HG03280 (cell line): ENCODE measurements around the gene TAF1L.

Experiments used
- ATAC-seq: cut with Tn5 transposase; IDR thresholded peaks from one replicate; pipeline ENCODE4 v1.9.1; 2021; ENCODE audit warnings: mild to moderate bottlenecking, moderate library complexity; ENCODE audit not compliant: unreplicated experiment

TAF1L gene

DNA sequence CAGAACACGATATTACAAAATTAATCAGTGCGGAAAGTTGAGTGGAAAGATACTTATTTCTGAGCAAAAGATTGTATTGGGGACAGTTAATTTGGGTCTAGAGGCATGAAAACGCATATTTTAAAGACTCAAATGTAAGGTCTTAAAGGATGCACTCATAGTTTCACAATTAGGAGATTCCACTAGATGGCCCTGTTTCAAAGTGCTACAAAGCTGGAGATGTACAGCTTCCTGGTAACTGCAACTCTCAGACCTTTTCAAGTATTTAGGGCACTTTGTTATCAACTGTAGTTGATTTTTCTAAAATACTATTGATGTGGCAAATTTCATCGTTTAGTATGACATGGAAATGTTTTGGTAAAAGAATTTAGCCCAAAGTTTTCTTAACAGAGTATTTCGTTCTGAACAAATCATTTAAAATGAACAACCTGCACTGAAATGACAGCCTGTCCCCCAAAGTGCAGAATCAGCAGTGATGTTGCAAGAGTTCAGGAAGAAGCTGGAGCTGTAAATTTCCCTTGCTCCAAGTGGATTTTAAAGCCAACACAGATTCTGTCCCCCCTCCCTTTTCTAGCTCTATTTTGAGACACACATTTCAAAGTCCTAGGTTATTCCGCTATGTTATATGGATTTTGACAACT is 46.3 kb downstream of the TAF1L start:
- ATAC-seq = no peak

DNA sequence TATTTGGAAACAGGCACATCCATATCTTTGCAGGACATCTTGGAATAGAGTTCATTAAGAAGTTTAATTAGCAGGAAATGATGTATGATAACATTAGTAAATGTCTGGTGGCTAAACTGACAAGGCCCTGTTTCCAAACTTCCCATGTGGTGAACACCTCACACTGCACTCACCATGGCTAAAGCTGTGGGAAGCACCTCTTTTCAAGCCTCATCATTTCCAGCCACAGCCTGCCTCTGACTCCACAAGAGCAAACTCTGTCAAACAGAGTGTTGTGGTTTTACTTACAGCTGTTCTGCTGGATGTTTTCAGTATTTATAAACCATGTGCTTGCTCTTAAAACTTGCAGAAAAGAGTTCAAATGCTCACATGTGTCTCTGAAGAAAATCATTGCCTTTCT is 47.6 kb downstream of the TAF1L start:
- no peak for ATAC-seq

DNA sequence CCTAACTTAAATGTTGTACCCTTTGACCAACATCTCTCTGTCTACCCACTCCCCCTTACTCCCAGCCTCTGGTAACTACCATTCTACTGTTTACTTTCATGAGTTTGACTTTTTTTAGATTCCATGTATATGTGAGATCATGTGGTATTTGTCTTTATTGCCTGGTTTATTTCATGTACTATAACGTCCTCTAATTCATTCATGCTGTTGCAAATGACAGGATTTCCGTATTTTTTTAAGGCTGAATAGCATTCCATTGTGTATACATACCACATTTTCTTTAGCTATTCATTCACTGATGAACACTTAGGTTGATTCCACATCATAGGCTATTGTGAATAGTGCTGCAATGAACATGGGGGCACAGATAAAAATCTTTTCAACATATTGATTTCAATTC is 50.7 kb downstream of the TAF1L start:
- no peak for ATAC-seq

- peak; percentile 43 for ATAC-seq
Measured at GRCh38 chr9:32581512-32582143, 53.8 kb downstream of the TAF1L start.

DNA sequence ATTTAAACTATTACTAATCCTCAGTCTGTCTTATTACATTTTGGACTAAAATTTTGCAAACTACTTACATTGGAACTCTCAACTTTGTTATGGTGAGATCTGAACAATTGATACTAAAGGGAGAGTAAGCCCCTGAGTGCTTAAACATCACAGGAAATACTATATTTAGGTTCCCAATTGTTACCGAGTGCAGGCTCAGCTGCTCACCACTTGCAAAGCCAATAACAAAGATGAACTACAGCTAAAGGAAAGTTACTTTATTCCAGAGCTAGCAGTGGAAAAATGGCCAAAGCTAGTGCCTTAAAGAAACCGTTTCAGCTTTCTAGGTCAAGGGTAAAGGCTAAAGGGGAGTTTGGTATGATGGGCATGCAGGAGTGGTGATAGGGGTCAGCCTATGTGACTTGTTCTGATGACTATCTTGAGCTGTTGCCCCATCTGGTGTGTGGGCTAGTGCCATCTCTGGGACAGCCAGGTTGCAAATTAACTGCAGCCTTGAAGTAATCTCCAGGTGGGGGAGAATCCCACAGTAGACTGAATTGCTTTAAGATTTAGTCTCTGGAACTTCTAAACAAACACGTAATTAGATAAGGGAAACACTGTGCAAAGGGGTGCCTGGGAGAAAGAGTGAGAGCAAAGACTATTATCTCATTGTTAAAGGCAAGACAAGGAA is 54.7 kb downstream of the TAF1L start:
- no peak for ATAC-seq

GRCh38 chr9:32579706-32580331 is 55.6 kb downstream of the TAF1L start:
- ATAC-seq = peak; percentile 44
